Activated CD4-positive, CD25-positive, alpha-beta regulatory T cell treated with anti-CD3 and anti-CD28 coated beads, Interleukin-2, amount 50 U/mL, for 72 hours (primary cell): Measurements from ENCODE around the gene NPAS3.
A peak's percentile ranks its signal among the peaks of the same experiment; 100 is the strongest.

ENCODE experiments used
- DNase-seq: peaks from one replicate; pipeline ENCODE4 v3.0.0; 2021

The NPAS3 gene

DNA sequence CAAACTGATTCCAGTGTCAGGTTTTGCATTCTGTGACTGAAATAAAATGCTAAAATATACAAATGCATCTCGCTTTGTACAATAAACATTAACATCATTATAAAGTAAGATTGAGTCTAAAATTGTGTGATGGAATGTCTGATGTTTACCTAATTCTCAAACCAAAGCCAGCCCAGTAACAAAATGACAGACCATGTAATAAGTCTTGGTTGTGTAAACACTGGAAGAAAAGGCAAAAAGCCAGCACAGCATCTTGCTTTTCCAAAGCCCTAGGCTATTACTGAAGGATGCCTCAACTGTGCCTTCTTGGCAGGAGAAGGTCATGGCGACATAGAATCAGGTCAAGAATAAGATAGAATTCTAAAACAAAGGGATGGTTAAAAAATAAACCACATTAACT, 842.6 kb downstream of the NPAS3 start:
- DNase-seq, result no peak

GRCh38 chr14:33782923-33783322, 844.2 kb downstream of the NPAS3 start:
- DNase-seq, result no peak

DNA sequence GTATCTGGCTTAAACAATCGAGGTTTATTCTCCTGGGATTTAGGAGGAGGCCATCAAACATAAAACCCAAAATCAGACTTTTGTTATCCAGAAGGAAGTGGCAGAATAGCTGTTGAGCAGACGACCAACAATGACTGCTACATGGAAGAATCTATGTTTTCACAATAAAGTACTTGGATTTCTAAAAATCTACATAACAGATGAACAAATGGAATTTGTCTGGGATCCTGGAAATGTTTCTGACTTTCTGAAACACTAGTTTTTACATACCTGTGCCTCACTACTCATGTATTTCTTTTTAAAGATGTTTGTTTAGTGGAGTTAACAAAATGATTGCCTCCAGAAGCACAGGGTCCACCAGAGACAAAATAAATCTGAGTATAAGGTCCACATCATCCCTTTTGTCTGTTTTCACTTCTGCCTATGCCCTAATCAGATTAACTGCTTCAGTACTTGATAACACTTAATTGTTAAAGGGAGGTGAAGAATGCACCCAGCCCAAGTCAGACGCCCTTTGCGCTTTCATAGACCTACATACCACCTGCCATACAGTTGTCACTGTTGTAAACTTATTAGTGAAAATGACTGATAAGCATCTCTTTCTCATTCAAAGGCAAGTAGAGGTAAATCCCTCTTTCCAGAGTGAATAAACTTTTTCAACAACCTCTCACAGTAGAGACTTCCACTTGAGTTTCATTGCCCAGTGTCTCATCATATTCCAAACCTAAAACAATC, 847.6 kb downstream of the NPAS3 start:
- DNase-seq, result no peak

DNA sequence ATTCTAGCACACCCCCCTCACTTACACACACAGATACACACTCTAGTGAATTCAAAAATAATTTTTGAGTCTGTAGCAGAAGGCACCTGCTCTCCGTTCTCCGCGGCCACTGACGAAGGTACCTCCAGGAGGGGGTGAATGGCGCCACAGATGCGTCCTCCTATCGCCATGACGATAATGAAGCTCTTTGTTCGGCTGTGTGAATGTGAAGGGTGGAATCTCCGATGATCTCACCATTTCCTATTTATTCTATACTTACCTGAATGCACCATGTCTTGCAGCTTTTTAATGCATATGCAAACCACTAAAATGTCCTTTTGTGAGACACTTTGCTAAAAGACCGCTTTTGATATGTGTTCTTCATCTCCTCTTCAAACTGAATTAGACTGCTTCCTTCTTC, 849.5 kb downstream of the NPAS3 start:
- DNase-seq, result no peak

DNA sequence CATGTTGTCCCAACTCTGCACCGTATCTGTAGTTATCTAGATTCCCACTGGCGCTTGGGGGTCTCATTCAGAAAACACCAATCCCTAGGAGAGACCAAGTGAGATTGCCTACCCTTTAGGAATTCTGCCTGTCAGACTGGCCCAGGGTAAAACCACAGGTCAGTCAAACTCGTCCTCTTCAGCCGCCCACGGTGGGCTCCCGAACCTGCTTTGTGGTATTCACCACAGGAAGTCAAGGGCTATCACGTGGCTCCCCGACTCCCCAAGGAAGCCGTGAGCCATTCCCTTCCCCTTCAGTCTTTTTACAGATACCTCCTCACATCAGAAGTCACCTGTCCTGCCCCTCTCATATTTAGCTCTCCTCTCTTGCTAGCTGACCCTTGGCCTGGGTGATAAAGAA, 852.3 kb downstream of the NPAS3 start:
- no peak for DNase-seq

GRCh38 chr14:33792009-33792719, 853.5 kb downstream of the NPAS3 start:
- DNase-seq, result no peak

DNA sequence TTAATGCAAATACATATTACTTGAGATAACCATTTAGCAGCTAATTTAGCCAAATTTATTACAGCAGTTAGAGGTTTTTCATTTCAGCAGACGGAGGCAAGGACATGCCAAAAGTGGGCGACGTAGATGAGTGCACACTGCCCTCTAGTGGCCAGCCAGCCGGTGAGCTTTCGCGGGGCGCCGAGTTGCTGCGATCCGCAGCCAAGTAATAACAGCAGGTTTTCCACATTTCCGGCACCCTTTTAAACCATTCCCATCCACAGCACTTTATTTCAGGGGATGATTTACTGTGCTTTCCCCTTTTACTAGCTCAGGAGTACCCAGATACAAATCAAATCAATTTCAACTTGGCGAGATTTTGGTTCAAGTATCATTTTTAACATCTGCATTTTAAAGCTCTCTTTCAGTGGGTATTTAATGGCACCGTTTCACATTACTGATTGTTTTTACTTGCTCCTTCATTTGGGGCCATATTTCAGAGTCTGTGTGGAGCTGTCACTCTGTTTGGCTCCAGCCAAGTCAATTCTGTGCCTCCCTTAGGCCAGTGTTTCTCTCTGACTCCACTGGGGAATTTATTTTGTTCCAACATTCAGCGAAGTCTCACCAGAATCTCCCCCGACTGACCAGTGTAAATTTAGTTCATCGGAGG, 854.2 kb downstream of the NPAS3 start:
- DNase-seq, result peak; percentile 72

DNA sequence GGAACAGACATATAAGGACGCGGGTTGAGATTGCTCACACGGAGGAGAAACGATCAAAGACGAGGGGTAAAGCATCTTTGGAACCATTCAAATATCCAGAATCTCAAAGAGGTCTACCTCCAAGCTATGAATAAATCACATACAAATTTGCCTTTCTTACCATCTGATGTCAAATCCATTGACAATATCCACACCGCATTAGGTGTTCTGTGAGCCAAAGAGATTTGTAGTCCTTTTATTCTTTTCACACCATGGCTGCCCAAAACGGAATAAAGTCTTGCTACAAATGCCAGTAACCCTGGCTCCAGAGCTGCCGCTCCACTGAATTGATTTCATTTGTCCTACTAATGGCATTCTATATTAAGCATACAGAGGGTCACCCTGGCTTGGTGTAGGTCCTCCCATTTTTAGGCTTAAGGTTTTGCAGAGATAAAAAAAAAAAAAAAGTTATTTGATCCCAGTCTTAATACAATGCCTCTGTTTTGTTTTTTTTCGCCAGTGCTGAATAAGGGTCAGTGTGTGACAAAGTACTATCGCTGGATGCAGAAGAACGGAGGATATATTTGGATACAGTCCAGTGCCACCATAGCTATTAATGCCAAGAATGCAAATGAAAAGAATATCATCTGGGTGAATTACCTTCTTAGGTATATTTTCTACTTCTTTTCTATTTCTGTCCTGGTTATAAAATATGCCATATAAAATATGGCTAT, 854.9 kb downstream of the NPAS3 start:
- DNase-seq, result no peak

GRCh38 chr14:33794791-33795305, 856.2 kb downstream of the NPAS3 start:
- DNase-seq, result no peak

DNA sequence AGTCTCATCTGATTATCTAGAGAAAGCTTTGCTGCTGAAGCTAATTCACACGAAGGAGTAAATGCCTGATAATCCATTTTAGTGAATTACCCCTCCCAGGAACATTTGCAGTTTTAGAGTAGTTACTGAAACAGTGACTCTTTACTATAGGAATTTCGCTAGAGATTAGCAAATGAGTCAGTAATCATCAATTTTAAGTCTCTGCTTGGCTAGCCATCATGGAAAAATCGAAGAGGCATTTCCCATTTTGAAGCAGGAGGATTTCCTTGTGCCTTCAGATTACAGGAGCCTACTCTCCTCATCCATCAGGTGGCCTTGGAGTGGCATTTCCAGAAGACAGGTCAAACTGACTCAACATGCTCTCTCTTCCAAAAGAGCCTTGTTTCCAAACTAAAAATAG, 857.7 kb downstream of the NPAS3 start:
- no peak for DNase-seq

- no peak for DNase-seq
Observed at GRCh38 chr14:33799705-33800570, 861.3 kb downstream of the NPAS3 start.

DNA sequence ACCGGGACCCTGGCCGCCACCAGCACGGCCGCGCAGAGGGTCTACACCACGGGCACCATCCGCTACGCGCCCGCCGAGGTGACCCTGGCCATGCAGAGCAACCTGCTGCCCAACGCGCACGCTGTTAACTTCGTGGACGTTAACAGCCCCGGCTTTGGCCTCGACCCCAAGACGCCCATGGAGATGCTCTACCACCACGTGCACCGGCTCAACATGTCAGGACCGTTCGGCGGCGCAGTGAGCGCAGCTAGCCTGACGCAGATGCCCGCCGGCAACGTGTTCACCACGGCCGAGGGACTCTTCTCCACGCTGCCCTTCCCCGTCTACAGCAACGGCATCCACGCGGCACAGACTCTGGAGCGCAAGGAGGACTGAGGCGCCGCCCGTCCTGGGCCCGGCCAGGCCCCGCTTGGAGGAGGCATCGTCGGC, 862.1 kb downstream of the NPAS3 start:
- no peak for DNase-seq

- DNase-seq, result no peak
Observed at GRCh38 chr14:33802737-33803136, 864.1 kb downstream of the NPAS3 start.

DNA sequence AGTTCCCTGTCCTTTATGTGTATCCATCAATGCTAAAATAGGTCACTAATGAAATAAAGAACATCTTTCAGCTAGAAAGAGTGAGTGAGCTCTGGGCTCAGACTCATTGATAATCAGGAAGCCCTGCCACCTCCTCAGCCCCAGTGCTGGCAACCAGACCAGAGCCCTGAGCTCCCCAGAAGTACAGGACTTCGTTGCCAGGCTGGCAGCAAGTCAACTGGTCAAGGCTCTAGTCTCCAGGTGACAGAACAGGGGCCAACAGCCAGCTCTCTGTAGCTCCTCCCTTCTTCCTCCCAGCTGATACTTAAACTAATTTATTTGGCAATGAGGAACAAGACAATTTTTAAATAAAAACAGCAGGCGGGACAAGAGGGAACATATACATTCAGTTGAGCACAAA, 866.9 kb downstream of the NPAS3 start:
- no peak for DNase-seq

- DNase-seq, result no peak
Observed at GRCh38 chr14:33806905-33807304, 868.2 kb downstream of the NPAS3 start.

DNA sequence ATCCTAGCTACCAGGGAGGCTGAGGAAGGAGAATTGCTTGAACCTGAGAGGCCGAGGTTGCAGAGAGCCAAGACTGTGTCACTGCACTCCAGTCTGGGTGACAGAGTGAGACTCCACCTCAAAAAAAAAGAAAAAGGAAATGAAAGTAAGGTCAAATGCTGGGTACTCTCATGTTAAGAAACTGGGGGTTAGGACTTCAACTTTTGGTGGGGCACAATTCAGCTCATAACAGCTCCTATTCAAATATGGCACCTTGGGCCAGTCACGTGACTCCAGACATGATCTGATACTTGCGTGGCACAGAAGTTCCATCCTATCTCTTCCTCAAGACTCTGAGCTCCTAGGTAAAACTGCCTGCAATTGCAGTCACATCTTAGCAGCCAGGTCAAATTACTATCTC, 869.5 kb downstream of the NPAS3 start:
- DNase-seq, result no peak

GRCh38 chr14:33809396-33809981, 870.8 kb downstream of the NPAS3 start:
- DNase-seq, result no peak

DNA sequence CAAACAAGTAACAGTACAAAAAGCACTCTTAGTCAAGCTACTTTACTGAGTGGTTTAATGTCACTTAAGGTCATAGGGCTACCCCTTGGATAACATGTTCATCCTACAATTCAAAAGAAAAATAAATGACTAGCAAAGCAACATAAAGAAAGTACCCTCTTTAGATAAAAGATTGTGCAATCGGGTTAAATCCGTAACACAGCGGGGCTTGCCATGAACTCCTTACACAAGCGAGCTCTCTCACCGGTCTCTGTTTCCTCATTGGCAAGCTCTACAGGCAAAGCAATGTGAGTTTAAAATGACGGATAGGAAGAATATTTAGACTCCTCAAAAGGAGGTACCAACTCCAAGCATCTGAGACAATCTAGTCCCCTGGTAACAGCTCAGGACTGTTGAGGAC, 871.6 kb downstream of the NPAS3 start:
- DNase-seq, result no peak

- DNase-seq, result no peak
Observed at GRCh38 chr14:33811721-33812120, 873.0 kb downstream of the NPAS3 start.

GRCh38 chr14:33812181-33812580, 873.5 kb downstream of the NPAS3 start:
- DNase-seq, result no peak

GRCh38 chr14:33812601-33813000, 873.9 kb downstream of the NPAS3 start:
- no peak for DNase-seq

DNA sequence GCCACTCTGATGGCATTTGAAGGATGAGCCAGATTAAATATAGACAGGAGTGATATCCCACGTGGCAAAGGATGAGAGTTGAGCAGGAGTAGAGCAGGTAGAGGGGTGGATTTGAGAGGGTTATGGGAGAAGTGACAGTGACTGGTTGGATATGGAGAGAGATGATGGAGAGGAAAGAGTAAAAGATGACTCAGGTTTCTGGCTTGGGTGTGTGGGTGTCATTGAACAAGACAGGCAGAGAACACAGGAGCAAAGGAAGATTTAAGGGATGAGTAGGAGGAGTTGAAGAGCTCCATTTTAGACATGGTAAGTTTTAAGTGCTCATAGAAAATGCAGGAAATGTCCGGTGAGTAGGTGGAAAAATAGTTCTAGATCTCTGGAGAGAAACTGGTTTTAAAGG, 875.3 kb downstream of the NPAS3 start:
- DNase-seq, result no peak
